Measurements from ENCODE around the gene UROC1. TPM values are rescaled to one million over a fixed set of nuclear protein-coding genes. Genes with fewer than 3 reads are reported as not detected.

Gene UROC1
- total RNA-seq, 1 experiment from 2014 or later: not detected

- DNase-seq: no peak
- Histone ChIP-seq H3K9me2 (ENCODE audit: insufficient read depth) (no peaks in the 10 kb centered on the region), H3K27ac (no peak overlapping the region), H4K20me1 (ENCODE audit: insufficient read depth) (no peaks in the 10 kb centered on the region), H3K4me1 (replicated peaks; ENCODE audit: insufficient read depth) (no peaks in the 10 kb centered on the region; the same call in 1 of the 2 replicates), H3K27me3 (ENCODE audit: insufficient read depth, low read depth) (no peaks in the 10 kb centered on the region), H2AFZ (no peak overlapping the region), H3K4me2 (no peak overlapping the region), H3K4me3 (no peak overlapping the region), H3K79me2 (ENCODE audit: low read depth) (no peaks in the 10 kb centered on the region), H3K36me3 (ENCODE audit: low read depth) (no peaks in the 10 kb centered on the region), H3K9me3 (ENCODE audit: insufficient read depth, low read depth) (no peaks in the 10 kb centered on the region), H3F3A (ENCODE audit: insufficient read depth, low read depth) (peaks cover 5% of the 10 kb centered on the region; the same call in 1 of the 2 replicates)
- no peak for TF ChIP-seq EZH2 (IDR thresholded peaks at IDR 0.05; ENCODE audit: low read depth)
- TF ChIP-seq CTCF (conservative IDR thresholded peaks at IDR 0.05): no peak
- BruUV-seq (replicated peaks): no TSS peak
- POLR2A ChIA-PET (ENCODE audit: unreplicated experiment): no interaction called here
- intact Hi-C loops (cut with micrococcal nuclease; ENCODE audit: unreplicated experiment): no loop called here
- CTCF ChIA-PET: no interaction called here
Measured at GRCh38 chr3:126480206-126480605, 37.4 kb downstream of the UROC1 start.

GRCh38 chr3:126479642-126480041, 37.9 kb downstream of the UROC1 start:
- Histone ChIP-seq H3K4me3 (no peak overlapping the region), H3K27me3 (ENCODE audit: insufficient read depth, low read depth) (no peaks in the 10 kb centered on the region), H3K9me2 (ENCODE audit: insufficient read depth) (no peaks in the 10 kb centered on the region), H3F3A (ENCODE audit: insufficient read depth, low read depth) (peaks cover 5% of the 10 kb centered on the region; the same call in 1 of the 2 replicates), H3K36me3 (ENCODE audit: low read depth) (no peaks in the 10 kb centered on the region), H3K9me3 (ENCODE audit: insufficient read depth, low read depth) (no peaks in the 10 kb centered on the region), H3K4me2 (no peak overlapping the region), H4K20me1 (ENCODE audit: insufficient read depth) (0 out of 2 replicates have a peak, but pooled peaks cover under 1% of the 10 kb centered on the region), H3K27ac (no peak overlapping the region), H3K4me1 (replicated peaks; ENCODE audit: insufficient read depth) (no peaks in the 10 kb centered on the region; the same call in 1 of the 2 replicates), H2AFZ (no peak overlapping the region), H3K79me2 (ENCODE audit: low read depth) (peaks cover 5% of the 10 kb centered on the region)
- CTCF ChIA-PET: no interaction called here
- no peak for DNase-seq
- no TSS peak for BruUV-seq (replicated peaks)
- TF ChIP-seq CTCF (conservative IDR thresholded peaks at IDR 0.05) (no peak), EZH2 (IDR thresholded peaks at IDR 0.05; ENCODE audit: low read depth) (no peak)
- POLR2A ChIA-PET (ENCODE audit: unreplicated experiment): no interaction called here
- intact Hi-C loops (cut with micrococcal nuclease; ENCODE audit: unreplicated experiment): loop anchor here (5.0 to 10.0 kb wide), 6 partner anchors 43 to 1065 kb away; partner anchors contain the start of genes CHST13 and PLXNA1

DNA sequence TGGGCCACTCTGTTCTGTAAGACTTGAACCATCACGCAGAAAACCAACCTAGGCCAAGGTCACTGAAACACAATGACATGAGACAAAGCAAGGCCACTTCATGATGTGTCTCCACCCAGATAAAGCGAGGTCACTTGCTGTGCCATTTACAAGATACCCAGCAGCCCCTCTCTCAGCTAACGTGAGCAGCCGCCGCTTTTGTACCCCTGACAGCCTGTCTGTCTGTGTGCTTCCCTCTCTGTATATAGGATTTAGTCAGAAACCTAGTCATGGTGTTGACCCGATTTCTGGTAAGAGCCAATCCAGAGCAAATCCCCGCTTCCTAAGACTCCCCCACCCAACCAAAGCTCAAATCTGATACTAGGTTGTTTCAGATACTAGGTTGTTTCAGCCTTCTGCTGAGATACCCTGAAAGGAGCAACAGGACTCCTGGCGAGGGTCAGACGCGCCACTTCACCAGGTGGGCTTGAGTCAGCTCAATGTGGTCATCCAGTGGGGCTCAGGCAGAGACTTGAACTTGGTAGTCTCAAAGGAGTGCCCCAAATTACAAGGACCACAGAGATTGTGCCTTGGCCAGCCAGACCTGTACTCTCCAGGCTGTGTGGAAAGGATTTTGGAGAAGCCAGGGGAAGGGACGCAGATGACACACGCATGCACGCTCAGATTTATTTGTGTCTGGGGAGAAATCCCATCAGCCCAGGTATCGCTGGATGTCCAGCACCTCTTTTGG, 38.8 kb downstream of the UROC1 start:
- ChIA-PET CTCF (no interaction called here), POLR2A (ENCODE audit: unreplicated experiment) (no interaction called here)
- H3K27ac ChIP-seq: no peak overlapping the region
- H3K36me3 ChIP-seq (ENCODE audit: low read depth): no peaks in the 10 kb centered on the region
- DNase-seq: no peak
- no peaks in the 10 kb centered on the region for H3K27me3 ChIP-seq (ENCODE audit: insufficient read depth, low read depth)
- no peaks in the 10 kb centered on the region for H3K9me2 ChIP-seq (ENCODE audit: insufficient read depth)
- peaks cover 9% of the 10 kb centered on the region; the same call in 1 of the 2 replicates for H4K20me1 ChIP-seq (ENCODE audit: insufficient read depth)
- no peak overlapping the region for H3K4me3 ChIP-seq
- H2AFZ ChIP-seq: no peak overlapping the region
- peaks cover 2% of the 10 kb centered on the region for H3K4me1 ChIP-seq (replicated peaks; ENCODE audit: insufficient read depth)
- H3F3A ChIP-seq (ENCODE audit: insufficient read depth, low read depth): peaks cover 8% of the 10 kb centered on the region; the same call in 1 of the 2 replicates
- H3K9me3 ChIP-seq (ENCODE audit: insufficient read depth, low read depth): no peaks in the 10 kb centered on the region
- intact Hi-C loops (cut with micrococcal nuclease; ENCODE audit: unreplicated experiment): loop anchor here (5.0 to 10.0 kb wide), 6 partner anchors 44 to 1066 kb away; partner anchors contain the start of genes CHST13 and PLXNA1
- TF ChIP-seq CTCF (conservative IDR thresholded peaks at IDR 0.05): no peak
- no peak for TF ChIP-seq EZH2 (IDR thresholded peaks at IDR 0.05; ENCODE audit: low read depth)
- peaks cover 14% of the 10 kb centered on the region for H3K79me2 ChIP-seq (ENCODE audit: low read depth)
- BruUV-seq (replicated peaks): no TSS peak
- no peak overlapping the region for H3K4me2 ChIP-seq

All from PC-9 (cell line).